ENCODE measurements around the gene LOXL4. TPM values are rescaled to one million over a fixed set of nuclear protein-coding genes. Genes with fewer than 3 reads are reported as not detected.

The LOXL4 gene
- total RNA-seq, 4 donors from 2014 or later: 1.9 to 6.4 (median 2.8) TPM

DNA sequence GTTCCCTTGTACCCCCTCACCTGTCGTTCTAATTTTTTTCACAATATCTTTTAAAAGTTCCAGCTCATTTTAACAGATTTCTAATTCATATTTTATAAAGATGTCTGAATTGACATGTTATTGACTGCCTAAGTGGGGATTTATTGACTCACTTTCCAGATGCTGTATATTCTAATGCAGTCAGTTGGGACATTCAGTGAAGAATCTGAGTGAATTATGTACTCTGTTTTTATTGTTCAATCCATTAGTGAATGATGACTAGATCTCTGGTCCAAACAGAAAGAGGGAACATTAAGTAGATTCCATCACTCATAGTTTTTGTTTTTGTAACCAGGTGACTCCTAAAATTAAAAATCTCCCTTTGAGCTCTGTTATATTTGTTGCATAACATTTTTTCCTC, 54.3 kb downstream of the LOXL4 start:
- intact Hi-C loops (cut with DNase I; ENCODE audit: low total_unique reads) (no loop called here), in situ Hi-C loops (cut with MboI; ENCODE audit: low pct_ligation_motif_present in 1 of 4, low pct_unique_long_range_greater_than_20kb in 1 of 4, low sequenced_read_pairs in 3 of 4) (no loop called here)
- no peak overlapping the region for H3K27ac ChIP-seq
- H3K36me3 ChIP-seq: no peaks in the 10 kb centered on the region
- H3K9me3 ChIP-seq: peaks cover 0 to 11% of the 10 kb centered on the region in 2 donors
- no peak for DNase-seq
- TF ChIP-seq, protein P1, sequence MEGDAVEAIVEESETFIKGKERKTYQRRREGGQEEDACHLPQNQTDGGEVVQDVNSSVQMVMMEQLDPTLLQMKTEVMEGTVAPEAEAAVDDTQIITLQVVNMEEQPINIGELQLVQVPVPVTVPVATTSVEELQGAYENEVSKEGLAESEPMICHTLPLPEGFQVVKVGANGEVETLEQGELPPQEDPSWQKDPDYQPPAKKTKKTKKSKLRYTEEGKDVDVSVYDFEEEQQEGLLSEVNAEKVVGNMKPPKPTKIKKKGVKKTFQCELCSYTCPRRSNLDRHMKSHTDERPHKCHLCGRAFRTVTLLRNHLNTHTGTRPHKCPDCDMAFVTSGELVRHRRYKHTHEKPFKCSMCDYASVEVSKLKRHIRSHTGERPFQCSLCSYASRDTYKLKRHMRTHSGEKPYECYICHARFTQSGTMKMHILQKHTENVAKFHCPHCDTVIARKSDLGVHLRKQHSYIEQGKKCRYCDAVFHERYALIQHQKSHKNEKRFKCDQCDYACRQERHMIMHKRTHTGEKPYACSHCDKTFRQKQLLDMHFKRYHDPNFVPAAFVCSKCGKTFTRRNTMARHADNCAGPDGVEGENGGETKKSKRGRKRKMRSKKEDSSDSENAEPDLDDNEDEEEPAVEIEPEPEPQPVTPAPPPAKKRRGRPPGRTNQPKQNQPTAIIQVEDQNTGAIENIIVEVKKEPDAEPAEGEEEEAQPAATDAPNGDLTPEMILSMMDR (IDR thresholded peaks at IDR 0.05): no peak
- TF ChIP-seq POLR2A (IDR thresholded peaks at IDR 0.05) (no peak), POLR2AphosphoS5 (IDR thresholded peaks at IDR 0.05) (no peak), EP300 (IDR thresholded peaks at IDR 0.05; ENCODE audit: low read depth) (no peak)
- peaks cover 0 to 2% (median 0%) of the 10 kb centered on the region in 4 donors for H3K4me1 ChIP-seq
- no peak overlapping the region for H3K4me3 ChIP-seq
- no peaks in the 10 kb centered on the region for H3K27me3 ChIP-seq
- WGBS, 2 donors (ENCODE audit: low coverage in 1 of 2): 89 to 95% methylated on average over 1 of the region's 1 CpG

DNA sequence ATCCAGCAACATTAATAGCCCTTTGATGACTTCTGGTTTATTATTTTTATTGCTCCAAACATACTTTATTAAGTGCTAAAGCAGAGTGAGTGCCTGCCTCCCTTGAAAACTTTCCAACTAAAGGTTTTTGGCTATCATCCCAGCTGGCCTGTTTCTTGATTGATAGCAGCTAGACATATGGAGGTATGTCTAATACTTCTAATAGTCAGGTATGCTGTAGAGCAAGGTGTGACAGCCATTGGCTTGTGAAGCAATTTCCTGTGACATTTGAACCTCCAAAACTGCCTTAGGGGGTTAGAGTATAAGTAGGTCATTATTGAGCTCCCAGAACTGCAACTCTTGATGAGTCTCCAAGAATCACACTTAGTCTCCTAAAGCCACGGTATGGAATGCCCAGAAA, 55.8 kb downstream of the LOXL4 start:
- intact Hi-C loops (cut with DNase I; ENCODE audit: low total_unique reads): no loop called here
- TF ChIP-seq POLR2AphosphoS5 (IDR thresholded peaks at IDR 0.05): no peak
- TF ChIP-seq, protein P1 (IDR thresholded peaks at IDR 0.05): no peak
- no peak for TF ChIP-seq EP300 (IDR thresholded peaks at IDR 0.05; ENCODE audit: low read depth)
- TF ChIP-seq POLR2A (IDR thresholded peaks at IDR 0.05): no peak
- 89 to 100% methylated on average over 1 of the region's 1 CpG for WGBS, 2 donors (ENCODE audit: low coverage in 1 of 2)

DNA sequence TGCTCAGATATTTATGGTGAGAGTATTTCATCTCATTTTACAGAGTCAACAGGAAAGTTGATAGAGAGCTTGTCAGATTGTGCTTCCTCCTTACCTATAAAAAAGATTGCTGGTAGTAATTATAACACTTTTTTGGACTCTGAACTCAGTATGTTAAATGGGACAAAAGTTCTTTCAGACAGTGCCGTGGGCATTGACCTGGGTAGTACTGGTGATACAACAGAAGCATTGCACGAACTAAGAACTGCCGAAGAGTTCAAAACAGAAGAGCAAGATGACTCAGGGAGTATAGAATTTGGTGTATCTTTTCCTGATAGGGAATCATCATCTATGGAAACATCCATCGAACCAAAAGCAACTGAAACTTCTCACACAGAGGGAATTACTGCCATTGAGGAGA, 58.6 kb downstream of the LOXL4 start:
- TF ChIP-seq, protein P1 (IDR thresholded peaks at IDR 0.05): no peak
- TF ChIP-seq POLR2AphosphoS5 (IDR thresholded peaks at IDR 0.05) (peak in 1 of 3 donors; percentile 6), EP300 (IDR thresholded peaks at IDR 0.05; ENCODE audit: low read depth) (no peak), POLR2A (IDR thresholded peaks at IDR 0.05) (no peak)
- H3K9me3 ChIP-seq: no peaks in the 10 kb centered on the region
- no peak overlapping the region for H3K27ac ChIP-seq
- H3K27me3 ChIP-seq: no peaks in the 10 kb centered on the region
- H3K4me3 ChIP-seq: no peak overlapping the region
- peaks cover 0 to 7% (median 0%) of the 10 kb centered on the region in 4 donors for H3K4me1 ChIP-seq
- WGBS, 2 donors (ENCODE audit: low coverage in 1 of 2): 33 to 47% methylated on average over 1 to 4 of the region's 4 CpGs
- peaks cover 0 to 9% (median 0%) of the 10 kb centered on the region in 4 donors for H3K36me3 ChIP-seq
- intact Hi-C loops (cut with DNase I; ENCODE audit: low total_unique reads) (no loop called here), in situ Hi-C loops (cut with MboI; ENCODE audit: low pct_ligation_motif_present in 1 of 4, low pct_unique_long_range_greater_than_20kb in 1 of 4, low sequenced_read_pairs in 3 of 4) (no loop called here)
- DNase-seq: peak; percentile 26

More for the DNA sequence above, 55.8 kb downstream of the LOXL4 start:
- Histone ChIP-seq H3K27me3 (no peaks in the 10 kb centered on the region), H3K4me1 (peaks cover 0 to 7% (median 0%) of the 10 kb centered on the region in 4 donors), H3K36me3 (peaks cover 0 to 9% (median 0%) of the 10 kb centered on the region in 4 donors), H3K4me3 (no peak overlapping the region), H3K9me3 (peaks cover 0 to 3% of the 10 kb centered on the region in 2 donors), H3K27ac (no peak overlapping the region)
- in situ Hi-C loops (cut with MboI; ENCODE audit: low pct_ligation_motif_present in 1 of 4, low pct_unique_long_range_greater_than_20kb in 1 of 4, low sequenced_read_pairs in 3 of 4): no loop called here
- DNase-seq: no peak

DNA sequence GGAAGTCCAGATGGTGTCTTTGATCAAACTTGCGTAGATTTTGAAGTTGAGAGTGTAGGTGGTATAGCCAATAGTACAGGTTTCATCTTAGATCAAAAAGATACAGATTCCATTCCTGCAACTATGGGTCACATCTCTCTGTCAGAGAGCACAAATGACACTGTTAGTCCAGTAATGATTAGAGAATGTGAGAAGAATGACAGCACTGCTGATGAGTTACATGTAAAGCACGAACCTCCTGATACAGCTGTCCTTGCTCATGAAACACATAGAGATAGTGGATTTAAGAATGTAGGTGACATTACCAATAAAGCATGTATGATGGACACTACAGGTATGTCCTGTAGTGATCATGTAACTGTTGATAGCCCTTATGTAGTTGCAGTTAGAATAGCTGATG, 59.1 kb downstream of the LOXL4 start:
- in situ Hi-C loops (cut with MboI; ENCODE audit: low pct_ligation_motif_present in 1 of 4, low pct_unique_long_range_greater_than_20kb in 1 of 4, low sequenced_read_pairs in 3 of 4): no loop called here
- intact Hi-C loops (cut with DNase I; ENCODE audit: low total_unique reads): no loop called here
- H3K36me3 ChIP-seq: peaks cover 0 to 9% (median 0%) of the 10 kb centered on the region in 4 donors
- WGBS, 2 donors (ENCODE audit: low coverage in 1 of 2): 92 to 94% methylated on average over 2 of the region's 2 CpGs
- TF ChIP-seq POLR2A (IDR thresholded peaks at IDR 0.05): no peak
- no peak for TF ChIP-seq POLR2AphosphoS5 (IDR thresholded peaks at IDR 0.05)
- TF ChIP-seq EP300 (IDR thresholded peaks at IDR 0.05; ENCODE audit: low read depth): no peak
- TF ChIP-seq, protein P1 (IDR thresholded peaks at IDR 0.05): no peak
- peaks cover 0 to 7% (median 0%) of the 10 kb centered on the region in 4 donors for H3K4me1 ChIP-seq
- no peak for DNase-seq
- no peak overlapping the region for H3K4me3 ChIP-seq
- H3K27me3 ChIP-seq: no peaks in the 10 kb centered on the region
- no peaks in the 10 kb centered on the region for H3K9me3 ChIP-seq
- no peak overlapping the region for H3K27ac ChIP-seq

All from transverse colon (tissue), 4 donors.